Stimulated activated CD8-positive, alpha-beta memory T cell treated with anti-CD3 and anti-CD28 coated beads, Interleukin-4, amount 100 ng/mL, for 4 hours (primary cell): ENCODE data around the gene ATPAF1.
"Not testable (repeated sequence)": the region's sequence is repeated elsewhere in the genome, so short reads cannot be mapped to it uniquely, and the experiment has no call there.

ENCODE experiments used
- DNase-seq, 2 donors: peaks; one replicate each; pipeline ENCODE4 v3.0.0-alpha.2; 2020; ENCODE audit warnings: low read depth in 2 of 2, low spot score in 1 of 2

The ATPAF1 gene, protein sequence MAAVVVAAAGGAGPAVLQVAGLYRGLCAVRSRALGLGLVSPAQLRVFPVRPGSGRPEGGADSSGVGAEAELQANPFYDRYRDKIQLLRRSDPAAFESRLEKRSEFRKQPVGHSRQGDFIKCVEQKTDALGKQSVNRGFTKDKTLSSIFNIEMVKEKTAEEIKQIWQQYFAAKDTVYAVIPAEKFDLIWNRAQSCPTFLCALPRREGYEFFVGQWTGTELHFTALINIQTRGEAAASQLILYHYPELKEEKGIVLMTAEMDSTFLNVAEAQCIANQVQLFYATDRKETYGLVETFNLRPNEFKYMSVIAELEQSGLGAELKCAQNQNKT

DNA sequence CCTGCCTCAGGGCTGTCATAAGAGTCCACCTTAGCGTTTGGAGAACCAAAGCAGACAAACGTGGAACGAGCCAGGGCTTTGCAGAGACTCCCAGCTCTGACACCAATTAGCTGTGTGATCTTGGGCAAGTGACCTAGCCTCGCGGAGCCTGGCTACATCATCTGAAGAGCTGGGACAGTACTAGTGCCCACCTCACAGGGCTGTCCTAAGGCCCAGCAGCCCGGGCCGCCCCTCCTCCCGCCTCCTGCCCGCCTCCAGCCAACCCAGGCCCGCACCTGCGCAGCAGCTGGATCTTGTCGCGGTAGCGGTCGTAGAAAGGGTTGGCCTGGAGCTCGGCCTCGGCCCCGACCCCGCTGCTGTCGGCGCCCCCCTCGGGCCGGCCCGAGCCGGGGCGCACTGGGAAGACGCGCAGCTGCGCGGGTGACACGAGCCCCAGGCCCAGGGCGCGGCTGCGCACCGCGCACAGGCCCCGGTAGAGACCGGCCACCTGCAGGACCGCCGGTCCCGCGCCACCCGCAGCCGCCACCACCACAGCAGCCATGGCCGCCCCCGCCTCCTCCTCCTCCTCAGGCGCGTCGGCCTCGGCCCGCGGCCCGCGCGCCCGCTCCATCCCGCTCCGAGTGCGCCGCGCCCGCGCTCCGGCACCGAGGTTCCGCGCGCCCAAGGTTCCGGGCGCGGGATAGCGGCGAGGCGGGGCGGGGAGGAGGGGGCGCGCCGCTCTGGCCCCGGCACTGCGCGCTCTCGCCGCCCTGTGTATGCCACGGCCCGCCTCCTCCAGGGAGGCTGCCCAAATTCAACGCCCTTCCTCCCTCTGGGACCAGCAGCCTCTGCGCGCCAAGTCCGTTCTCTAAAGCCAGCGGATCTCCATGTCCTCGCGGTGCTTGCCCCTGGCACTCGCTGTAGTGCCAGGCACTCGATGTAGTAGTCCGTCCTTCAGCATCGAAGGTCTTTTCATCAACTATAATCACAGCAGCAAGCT is at the start of gene ATPAF1:
ATPAF1 (minus strand) TSS at position 583 of the 979 bp plus-strand sequence; CDS start at position 541, 42 bp downstream.
- DNase-seq, result peak in 1 of 2 donors; percentile 24

DNA sequence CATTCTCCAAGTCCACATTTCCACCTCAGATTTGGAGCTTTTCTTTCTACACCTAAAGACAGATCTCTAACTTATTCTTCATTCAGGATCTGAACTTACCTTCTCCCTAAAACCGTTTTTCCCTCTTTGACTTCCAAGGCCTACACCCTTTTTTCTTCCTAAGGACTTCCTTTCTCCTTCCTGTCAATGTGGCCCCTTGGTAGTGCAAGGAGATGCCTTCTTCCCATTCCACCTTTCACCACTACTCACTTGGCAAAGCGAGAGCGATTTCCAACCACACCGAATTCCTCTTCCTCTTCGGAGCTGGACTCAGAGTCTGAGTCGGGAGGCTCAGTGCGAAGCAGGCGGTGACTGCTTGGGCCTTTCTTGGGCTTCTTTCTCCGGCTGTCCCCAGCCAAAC is 49.5 kb upstream of the ATPAF1 start:
- DNase-seq, result no peak

DNA sequence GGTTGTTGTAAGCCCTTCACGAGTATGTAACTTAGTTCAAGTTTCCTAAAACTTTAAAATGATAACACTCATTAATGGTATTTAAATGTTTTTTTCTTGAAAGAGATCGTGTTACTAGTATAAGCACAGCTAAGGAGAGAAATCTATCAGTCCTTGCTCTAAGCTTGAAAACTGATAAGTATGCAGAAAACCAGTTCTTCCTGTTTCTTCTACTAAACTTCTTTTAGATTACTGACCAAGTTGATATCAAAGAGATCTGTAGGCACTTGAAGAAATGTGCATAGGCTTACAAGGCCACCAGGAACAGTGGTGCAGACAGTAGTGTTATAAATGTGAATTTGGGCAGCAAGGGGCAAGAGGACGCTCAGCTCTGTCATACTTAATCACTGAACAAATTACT is 46.8 kb upstream of the ATPAF1 start:
- DNase-seq, result no peak

DNA sequence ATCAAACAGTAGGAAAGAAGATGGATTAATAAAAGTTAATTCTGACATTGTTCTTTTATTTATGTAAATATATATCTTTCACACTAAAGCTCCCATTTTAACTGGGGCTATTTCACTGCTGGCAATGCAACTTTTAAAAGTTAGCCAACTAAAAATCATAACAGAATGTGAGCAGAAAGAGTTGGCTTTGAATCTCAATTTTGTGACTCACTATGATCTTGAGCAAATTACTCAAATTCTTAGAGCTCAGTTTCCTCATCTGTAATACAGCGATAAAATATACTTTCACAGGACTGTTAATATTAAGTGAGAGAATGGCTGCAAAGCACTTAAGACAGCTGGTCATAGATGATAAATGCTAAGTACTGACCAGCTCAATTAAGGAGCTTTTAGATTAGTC is 40.0 kb upstream of the ATPAF1 start:
- DNase-seq, result no peak

DNA sequence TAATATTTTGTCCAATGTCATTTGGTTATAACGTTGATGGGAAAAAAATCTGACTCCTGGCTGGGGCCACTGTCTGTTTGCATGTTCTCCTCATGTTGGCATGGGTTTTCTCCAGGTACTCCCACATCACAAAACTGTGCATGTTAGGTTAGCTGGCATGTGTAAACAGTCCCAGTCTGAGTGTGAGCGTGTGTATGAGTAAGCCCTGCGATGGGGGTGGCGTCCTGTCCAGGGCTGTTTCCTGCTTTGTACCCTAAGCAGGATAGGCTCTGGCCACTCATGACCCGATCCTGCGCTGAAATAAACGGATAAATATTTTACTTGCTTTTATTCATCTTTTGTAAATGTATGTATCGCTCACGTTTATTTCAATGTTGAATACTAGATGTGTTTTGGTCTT is 37.2 kb upstream of the ATPAF1 start:
- DNase-seq, result no peak

DNA sequence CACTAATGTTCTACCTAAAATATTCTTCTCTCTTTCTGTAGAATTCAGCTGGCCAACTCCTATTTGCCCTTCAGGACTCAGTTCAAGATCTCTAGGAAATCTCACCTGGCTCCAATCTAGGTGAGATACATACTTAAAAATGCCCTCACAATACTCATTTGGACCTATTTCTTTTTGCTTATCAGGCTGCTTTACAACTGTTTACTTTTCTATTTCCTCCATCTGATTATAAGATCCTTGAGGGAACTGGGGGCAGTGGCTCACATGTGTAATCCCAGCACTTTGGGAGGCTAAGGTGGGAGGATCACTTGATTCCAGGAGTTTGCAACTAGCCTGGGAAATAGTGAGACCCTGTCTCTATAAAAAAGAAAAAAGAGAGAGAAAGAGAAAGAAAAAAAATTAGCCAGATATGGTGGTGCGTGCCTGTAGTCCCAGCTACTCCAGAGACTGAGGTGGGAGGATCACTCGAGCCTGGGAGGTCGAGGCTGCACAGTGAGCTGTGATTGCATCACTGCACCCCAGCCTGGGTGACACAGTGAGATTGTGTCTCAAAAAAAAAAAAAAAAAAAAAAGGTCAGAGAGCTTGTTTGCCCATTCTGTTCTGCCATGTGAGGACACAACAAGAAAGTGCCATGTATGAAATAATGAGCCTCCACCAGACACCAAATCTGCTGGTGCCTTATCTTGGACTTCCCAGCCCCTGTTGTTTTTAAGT is 35.9 kb upstream of the ATPAF1 start:
- DNase-seq, result no peak

DNA sequence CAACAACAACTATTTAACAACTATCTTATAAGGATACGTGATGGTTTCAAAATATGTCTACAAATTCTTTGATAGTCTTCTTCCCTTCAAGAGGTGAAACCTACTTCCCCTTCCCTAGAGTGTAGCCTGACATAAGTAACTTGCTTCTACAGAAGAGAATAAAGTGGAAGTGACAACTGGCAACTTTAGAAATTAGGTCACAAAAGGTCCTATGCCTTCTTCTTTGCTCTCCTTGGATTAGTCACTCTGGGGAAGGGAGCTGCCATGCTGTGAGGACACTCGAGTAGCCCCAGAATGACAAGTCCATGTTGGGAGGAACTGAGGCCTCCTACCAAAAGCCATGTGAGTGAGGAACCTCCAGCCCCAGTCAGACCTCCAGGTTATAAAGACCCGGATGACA is 31.5 kb upstream of the ATPAF1 start:
- DNase-seq, result no peak

DNA sequence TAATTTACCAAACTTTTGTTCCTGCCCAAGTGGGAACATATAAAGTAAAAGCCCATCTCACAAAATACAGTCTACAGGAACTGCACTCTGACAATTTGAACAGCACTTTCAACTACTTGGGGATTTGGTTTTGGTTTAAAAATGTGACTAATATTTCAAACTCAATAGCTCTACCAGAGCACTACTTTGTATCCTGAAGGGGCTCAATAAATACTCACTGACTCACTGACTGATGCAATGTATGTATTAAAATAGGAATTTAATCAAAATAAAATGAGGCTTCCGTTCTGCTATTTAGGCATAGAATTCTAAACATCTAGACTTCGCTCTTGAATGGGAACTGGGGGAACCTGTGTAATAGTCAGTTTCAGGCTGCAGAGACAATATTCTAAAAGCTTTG is 28.9 kb upstream of the ATPAF1 start:
- no peak for DNase-seq

DNA sequence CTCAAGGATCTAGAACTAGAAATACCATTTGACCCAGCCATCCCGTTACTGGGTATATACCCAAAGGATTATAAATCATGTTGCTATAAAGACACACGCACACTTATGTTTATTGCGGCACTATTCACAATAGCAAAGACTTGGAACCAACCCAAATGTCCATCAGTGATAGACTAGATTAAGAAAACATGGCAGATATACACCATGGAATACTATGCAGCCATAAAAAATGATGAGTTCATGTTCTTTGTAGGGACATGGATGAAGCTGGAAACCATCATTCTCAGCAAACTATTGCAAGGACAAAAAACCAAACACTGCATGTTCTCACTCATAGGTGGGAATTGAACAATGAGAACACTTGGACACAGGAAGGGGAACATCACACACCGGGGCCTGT is 26.5 kb upstream of the ATPAF1 start:
- not testable (repeated sequence) for DNase-seq

DNA sequence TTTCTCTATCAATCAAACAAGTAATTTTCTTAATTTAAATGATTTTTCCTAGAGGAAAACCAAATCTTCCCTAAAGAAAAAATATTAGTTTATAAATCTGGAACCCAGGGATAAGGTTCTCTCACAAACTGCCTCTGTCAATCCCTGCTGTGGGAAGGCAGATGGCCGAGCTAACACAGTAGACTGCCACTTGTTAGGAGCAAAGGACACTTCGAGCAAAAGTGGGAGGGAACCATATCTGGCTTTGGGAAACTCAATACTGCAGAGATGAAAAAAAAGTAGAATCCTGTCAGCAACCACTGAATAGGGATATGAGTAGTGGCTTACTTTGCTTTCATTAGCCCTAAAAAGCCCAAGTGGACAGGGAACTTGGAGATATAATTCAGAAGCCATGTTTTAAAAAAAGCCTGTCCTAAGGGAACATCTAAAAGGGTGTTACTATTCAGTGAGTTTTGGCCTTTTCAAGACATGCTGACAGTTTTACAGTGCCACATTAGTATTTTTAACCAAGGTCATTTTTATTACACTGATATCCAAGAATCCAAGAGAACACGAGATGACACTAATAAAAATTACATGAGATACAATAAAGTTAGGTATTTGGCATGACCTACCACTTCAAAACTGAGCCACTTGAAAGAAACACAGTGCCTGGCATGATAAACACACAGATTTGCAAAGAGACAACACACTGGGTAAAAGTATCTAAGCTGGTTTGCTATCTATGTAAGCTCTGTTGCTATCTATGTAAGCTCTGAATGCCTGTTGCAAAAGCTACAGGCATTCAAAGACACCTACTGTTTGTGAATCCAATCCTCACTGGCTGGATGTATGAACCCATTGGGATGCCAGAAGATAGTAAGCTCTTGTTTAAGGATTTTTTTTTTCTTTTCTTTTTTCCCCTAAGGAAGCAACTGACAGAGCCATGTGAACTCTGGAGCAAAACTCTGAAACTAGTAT is 24.9 kb upstream of the ATPAF1 start:
- no peak for DNase-seq

DNA sequence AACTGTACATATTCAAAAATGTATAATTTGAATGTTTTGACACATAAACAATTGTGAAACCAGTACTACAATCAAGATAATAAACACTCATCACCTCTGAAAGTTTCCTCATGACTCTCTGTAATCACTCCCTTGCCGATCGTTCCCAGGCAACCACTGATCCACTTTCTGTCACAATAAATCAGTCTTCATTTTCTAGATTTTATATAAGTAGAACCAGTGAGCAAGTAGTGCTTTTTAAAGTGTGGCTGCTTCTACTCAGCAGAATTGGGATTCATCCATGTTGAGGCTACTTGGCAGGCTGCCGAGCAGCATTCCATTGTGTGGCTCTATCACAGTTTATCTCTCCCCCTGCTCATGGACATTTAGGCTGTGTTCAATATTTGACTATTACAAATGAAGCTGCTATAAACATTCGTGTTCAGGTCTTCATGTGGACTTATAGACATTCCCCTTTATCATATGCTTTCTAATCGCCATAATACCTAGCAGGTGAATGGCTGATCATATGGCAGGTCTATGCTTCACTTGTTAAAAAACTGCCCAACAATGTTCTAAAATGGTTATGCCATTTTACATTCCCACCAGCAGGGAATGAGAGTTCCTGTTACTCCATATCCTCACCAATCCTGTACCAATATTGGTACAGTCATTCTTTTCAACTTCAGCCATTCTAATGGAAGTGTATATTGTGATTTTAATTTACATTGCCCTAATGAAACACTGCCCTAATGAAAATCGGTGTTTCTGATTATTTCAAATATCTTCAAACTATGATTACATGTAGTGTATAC is 24.0 kb upstream of the ATPAF1 start:
- DNase-seq, result no peak

DNA sequence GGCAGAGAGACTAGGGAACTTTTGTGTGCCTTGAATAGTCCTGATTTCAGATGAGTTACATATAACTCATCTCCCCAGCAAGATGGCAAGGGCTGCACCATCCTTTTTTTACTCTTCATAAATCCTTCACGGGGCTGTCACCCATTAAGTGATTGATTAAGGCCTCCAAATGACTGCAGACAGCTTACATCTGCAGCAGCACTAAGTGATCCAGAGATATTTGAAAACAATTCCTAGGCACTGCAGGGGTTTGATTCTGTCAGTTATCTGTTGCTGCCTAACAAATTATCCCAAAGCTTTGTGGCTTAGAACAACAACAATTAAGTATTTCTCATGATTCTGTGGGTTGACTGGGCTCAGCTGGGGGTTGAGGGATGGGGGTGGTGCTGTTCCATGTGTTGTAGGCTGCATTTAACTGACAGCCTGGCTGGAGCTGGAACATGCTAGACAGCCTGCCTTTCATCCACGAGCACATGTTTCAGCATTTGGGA is 22.8 kb upstream of the ATPAF1 start:
- DNase-seq, result no peak

DNA sequence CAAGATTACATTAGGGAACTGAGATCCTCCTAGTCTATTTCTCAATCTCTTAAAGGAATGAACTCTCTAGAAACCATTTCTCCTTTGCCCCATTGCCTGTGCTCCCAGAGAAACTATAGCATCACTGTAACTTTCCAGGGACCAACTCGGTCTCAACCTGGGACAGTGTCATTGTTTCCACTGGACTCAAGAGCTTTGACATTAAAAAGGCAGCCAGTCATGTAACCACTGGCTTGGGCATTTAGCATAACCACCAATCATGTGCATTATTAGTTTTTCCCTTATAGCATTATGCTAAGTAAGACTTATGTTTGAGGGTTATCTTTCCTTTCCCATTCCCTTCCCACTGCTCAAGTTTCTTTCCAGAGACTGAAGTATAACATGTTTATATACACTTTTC is 21.7 kb upstream of the ATPAF1 start:
- no peak for DNase-seq

DNA sequence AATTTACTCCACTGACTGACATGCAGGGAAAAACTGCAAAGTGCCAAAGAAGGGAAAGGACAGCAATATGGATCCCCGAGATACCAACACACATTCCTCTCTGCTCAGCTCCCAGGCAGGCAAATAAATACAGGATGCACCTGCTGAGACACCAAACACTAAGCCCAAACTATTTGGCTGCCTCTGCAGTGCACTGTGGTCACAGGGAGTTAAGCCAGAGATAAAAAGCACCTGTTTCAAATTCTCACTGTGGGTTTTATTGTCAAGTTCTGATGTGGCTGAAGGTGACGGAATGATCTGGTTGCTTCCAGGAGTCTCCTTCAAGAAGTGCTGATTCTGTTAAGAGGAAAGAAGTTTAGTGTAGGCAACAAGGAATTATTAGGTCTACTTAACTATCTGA is 21.2 kb upstream of the ATPAF1 start:
- DNase-seq, result no peak

DNA sequence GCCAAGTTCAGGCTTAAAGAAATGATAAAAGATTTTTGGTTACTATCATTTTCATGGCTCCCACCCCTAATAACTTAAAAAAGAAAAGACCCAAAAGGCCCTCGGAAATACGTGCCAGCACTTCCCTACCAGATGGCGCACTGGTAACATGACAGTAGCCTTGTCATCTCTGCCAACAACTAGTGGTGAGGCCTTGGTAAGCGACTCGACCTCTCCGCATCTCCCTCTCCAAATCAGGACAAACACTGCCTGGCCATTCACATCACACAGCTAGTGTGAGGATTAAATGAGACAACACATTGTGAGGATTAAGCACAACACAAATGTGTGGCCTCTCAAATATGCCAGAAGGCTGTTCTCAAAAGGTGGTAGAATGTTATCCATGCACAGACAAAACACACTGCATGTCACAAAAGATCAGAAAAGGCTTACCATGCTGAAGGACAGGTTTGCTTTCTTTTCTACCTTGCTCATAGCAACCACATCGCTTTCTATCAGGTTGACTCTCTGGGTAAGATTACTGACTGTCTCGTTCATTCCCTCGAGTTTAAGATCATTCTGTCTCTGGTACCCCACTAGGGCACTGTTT is 19.9 kb upstream of the ATPAF1 start:
- no peak for DNase-seq

DNA sequence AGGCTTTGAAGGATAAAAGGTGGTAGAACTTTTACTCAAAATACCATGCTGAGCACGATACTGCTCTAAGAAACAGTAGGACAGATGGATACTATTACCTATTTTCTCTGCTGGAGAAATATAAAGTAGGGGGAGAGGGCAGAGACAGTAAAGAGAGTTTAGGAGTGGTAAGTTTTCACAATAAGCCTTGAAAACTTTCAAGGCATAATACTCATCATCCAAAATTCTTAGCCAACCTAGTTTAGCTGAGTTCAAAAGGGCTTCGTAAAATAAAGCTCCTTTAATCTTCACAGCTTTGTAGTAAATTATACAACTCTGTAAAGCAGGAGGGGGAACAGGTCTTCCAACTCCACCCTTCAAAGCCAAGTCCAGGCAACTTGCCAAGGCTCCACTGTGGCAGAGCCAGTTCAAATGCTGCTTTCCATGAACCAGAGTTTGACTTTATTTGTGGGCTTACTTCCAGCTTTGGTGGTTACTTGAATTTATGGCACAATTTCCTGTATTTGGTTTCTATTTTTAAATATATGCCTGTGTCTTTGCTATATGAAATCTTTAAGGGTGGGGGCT is 19.0 kb upstream of the ATPAF1 start:
- no peak for DNase-seq

DNA sequence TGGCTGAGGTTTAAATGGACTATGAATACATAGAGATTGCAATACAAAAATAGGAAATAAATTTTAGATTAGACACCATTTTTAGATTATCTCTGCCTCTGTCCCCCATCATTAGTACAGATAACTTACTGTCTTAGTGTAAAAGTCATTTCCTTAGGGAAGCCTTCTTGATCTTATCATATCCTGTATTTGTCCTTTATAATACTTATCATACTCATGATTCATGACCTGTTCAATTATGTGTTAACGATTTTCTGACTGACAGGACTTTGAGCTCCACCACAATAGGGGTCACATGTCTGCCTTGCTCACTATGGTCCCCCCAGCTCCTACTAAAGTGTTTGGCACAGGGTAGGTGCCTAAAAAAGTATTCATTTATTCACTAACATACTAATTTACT is 18.1 kb upstream of the ATPAF1 start:
- DNase-seq, result no peak

DNA sequence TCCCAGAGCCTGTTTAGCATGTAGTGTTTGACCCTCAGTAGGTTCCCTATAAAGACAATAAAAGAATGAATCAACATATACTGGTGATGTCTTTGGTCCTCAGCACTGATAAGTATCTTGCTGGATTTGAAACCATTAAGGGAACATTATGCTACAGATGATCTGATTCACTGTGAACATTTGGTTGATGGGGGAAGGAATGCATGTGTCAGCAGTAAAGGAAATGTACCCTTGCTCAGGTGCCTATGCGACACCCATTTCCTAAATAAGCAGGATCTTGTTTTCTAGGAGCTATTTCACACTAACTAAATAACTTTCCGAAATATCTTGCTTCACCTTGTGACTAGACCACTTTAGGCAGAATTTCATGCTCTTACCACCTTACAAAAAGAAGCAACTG is 16.5 kb upstream of the ATPAF1 start:
- DNase-seq, result no peak

DNA sequence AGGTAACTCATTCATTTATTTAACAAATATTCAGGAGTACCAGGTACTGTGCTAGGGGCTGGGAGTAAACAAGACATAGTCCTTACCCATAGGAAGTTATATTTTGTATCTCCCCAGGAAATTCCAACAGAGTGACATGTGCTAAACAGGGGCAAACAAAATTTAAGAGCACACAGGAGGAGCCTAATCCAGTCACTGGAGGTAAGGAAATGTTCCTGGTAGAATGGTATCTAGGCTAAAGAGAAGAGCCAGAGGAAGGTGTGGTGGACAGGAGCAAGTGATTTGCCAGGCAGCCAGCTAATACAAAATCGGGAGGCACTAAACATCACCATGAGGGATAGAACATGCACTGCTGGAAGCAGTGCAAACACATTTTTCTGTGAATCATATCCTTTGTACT is 13.9 kb upstream of the ATPAF1 start:
- DNase-seq, result no peak
